VCaP (cell line): ENCODE measurements around the gene XDH.

Source experiments
- H3K27ac ChIP-seq: fragments of 450-650 bp; 2 replicates; pipeline ENCODE4 v1.5.1; 2017
- TF ChIP-seq, protein P1 (sequence below): fragments of 450-650 bp; conservative IDR thresholded peaks from 2 replicates; pipeline ENCODE4 v1.5.1; 2017; ENCODE audit warnings: mild to moderate bottlenecking, moderate library complexity

XDH gene

DNA sequence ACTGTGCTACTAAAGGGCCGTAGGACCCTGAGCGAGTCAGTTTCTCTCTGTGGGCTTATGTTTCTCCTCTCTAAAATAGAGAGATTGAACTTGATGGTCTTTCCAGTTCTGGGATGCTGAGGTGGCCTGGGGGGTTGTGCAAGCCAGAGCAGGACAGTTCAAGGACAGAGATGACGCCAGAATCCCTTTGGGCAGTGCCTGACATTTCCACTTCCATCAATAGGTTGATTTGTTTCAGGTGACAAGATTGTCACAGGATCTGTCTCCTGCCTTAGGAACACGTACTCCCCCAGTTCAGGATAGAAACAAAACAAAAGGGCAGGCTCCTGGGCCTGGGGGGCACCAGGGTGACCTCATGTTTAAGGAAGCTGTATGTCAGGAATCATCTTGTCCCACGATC, 82.0 kb downstream of the XDH start:
- TF ChIP-seq, protein P1, sequence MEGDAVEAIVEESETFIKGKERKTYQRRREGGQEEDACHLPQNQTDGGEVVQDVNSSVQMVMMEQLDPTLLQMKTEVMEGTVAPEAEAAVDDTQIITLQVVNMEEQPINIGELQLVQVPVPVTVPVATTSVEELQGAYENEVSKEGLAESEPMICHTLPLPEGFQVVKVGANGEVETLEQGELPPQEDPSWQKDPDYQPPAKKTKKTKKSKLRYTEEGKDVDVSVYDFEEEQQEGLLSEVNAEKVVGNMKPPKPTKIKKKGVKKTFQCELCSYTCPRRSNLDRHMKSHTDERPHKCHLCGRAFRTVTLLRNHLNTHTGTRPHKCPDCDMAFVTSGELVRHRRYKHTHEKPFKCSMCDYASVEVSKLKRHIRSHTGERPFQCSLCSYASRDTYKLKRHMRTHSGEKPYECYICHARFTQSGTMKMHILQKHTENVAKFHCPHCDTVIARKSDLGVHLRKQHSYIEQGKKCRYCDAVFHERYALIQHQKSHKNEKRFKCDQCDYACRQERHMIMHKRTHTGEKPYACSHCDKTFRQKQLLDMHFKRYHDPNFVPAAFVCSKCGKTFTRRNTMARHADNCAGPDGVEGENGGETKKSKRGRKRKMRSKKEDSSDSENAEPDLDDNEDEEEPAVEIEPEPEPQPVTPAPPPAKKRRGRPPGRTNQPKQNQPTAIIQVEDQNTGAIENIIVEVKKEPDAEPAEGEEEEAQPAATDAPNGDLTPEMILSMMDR, result no peak

DNA sequence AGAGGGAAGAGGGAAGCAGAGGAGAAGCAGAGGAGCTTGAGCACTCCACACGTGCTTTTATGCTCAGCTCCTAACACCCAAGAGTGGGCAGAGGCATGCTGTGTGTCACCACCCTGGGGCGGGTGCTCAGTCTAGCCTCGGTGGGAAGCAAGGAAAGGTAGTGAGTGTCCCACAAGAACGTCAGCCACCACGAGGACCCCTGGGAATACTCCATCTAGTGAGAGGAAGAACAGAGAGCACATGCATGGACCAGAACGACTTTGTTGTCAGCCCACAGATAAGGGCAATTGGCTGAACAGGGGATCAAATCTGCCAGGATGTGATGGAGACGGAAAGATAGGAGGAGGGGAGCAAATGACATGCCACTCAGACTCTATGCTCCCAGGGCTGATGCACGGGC, 83.4 kb downstream of the XDH start:
- TF ChIP-seq, protein P1, result no peak
- H3K27ac ChIP-seq, result no peak overlapping the region

More for the DNA sequence above, 82.0 kb downstream of the XDH start:
- no peak overlapping the region for H3K27ac ChIP-seq

DNA sequence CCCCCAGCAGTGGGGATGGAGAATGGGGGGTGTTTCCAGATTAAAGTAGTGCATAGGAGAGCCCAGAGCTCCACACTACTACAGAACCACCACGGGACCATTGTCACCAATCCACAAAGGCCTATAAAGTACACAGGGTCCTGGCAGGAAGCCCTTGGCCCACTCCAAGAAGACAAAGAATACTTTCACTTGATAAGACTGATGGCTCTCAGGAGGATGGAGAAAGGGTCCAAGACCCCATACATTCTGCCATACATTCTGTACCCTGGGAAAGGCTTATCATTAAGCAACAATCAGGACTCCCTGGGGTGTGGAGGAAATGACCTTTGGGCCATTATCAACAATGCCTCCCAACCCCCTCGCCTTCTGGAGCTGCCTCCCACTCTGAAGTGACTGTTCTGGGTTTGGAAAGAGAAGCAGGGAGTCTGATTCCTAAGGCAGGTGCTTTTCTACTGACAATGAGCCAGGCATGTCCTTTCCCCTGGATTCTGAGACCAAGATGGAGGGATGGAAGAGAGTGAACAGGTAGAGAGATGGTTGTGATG, 85.4 kb downstream of the XDH start:
- TF ChIP-seq, protein P1, result no peak
- no peak overlapping the region for H3K27ac ChIP-seq

DNA sequence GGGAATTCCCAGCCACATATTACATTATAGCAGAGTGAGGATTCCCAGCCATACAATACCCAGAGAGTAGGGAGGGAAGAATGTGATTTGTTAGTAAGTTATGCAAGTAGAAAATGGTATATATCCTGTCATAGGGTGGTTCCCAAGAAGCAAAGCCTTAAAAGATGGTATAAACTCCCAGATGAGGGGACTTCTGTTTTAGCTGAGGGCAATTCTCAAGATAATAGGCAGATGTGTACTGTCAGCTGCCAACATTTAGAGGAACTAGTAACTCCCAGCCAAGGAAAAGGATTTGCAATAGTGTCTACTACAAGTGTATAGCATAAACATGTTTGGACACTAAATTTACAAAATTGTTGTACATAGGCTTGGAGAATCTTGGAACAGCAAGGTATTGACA, 86.5 kb downstream of the XDH start:
- no peak overlapping the region for H3K27ac ChIP-seq
- TF ChIP-seq, protein P1, result no peak

DNA sequence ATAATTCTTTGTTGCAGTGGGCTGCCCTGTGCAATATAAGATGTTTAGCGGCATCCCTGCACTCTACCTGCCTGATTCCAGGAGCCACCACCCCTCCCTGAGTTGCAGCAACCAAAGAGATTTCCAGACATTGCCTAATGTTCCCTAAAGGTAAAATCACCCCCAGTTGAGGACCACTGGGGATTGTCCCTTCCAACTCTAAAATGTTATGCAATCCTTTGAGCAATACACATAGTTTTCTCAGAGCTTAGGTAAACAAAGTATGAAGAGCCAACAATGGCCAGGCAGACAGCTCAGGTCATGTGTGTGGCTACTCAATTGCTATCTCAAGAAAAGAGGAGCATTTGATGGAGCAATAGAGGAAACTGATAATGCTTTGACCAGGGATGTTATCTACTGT, 87.0 kb downstream of the XDH start:
- H3K27ac ChIP-seq, result no peak overlapping the region
- TF ChIP-seq, protein P1, result no peak

DNA sequence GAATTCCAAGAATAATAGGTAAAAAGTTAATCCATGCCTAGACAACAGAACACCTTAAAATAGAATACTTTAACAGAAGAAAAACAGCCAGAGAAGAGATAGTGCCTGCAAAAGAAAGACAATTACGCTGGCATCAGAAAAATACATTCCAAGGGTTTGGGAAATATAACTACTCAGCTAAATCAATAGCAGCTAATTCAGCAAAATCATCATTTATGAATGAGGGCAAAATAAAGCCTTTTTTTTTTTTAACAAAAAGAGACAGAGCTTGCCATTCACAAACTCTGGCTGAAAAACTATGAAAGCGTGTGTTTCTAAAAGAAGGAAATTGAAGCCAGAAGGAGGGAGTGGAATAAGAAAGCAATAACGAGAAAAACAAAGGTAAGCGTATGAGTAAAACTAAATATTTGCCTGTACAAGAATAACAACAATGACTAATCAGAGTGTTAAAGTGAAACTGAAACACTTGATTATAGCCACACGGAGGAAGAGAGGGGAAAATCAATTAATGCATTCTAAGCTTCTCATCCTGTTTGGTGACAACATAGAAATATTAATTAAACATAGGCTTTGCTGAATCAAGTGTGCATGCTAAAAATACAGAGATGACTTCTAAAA, 90.4 kb downstream of the XDH start:
- TF ChIP-seq, protein P1, result no peak
- H3K27ac ChIP-seq, result no peak overlapping the region

DNA sequence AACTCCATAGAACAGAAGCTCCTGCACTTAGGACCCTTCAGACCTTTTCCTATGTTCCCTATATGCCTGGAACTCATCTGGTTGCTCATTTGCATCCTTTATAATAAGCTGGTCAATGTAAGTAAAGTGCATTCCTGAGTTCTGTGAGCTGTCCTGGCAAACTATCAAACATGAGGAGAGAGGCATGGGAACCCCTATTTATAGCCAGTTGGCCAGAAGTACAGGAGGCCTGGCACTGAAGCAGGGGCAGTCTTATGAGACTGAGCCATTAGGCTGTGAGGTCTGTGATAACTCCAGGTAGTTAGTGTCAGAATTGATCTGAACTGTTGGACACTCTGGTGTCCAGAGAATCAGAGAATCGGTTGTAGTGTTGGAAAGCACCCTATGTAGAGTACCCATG, 92.2 kb downstream of the XDH start:
- H3K27ac ChIP-seq, result no peak overlapping the region
- TF ChIP-seq, protein P1, result no peak
